Measurements from ENCODE around the gene SETBP1.

The SETBP1 gene

GRCh38 chr18:44916429-44917207 lies 235.9 kb downstream of the SETBP1 start:
- no peak for DNase-seq

GRCh38 chr18:44917216-44918141 lies 236.8 kb downstream of the SETBP1 start:
- no peak for DNase-seq

GRCh38 chr18:44918142-44918476 lies 237.4 kb downstream of the SETBP1 start:
- no peak for DNase-seq

- DNase-seq, result no peak
Measured at GRCh38 chr18:44920441-44920840, 239.8 kb downstream of the SETBP1 start.

- no peak for DNase-seq
Measured at GRCh38 chr18:44921974-44922373, 241.3 kb downstream of the SETBP1 start.

- DNase-seq, result no peak
Measured at GRCh38 chr18:44922968-44923367, 242.3 kb downstream of the SETBP1 start.

- no peak for DNase-seq
Measured at GRCh38 chr18:44924785-44925499, 244.3 kb downstream of the SETBP1 start.

- DNase-seq, result no peak
Measured at GRCh38 chr18:44927127-44927849, 246.6 kb downstream of the SETBP1 start.

GRCh38 chr18:44934901-44935300 lies 254.2 kb downstream of the SETBP1 start:
- DNase-seq, result no peak

GRCh38 chr18:44935455-44935854 lies 254.8 kb downstream of the SETBP1 start:
- DNase-seq, result no peak

- DNase-seq, result no peak
Measured at GRCh38 chr18:44936485-44936884, 255.8 kb downstream of the SETBP1 start.

GRCh38 chr18:44937960-44938719 lies 257.5 kb downstream of the SETBP1 start:
- DNase-seq, result no peak

- no peak for DNase-seq
Measured at GRCh38 chr18:44938720-44939665, 258.3 kb downstream of the SETBP1 start.

- no peak for DNase-seq
Measured at GRCh38 chr18:44941516-44941915, 260.8 kb downstream of the SETBP1 start.

GRCh38 chr18:44942073-44942472 lies 261.4 kb downstream of the SETBP1 start:
- no peak for DNase-seq

- no peak for DNase-seq
Measured at GRCh38 chr18:44943311-44943881, 262.7 kb downstream of the SETBP1 start.

- DNase-seq, result no peak
Measured at GRCh38 chr18:44944461-44944860, 263.8 kb downstream of the SETBP1 start.

GRCh38 chr18:44945888-44946401 lies 265.3 kb downstream of the SETBP1 start:
- no peak for DNase-seq

- DNase-seq, result no peak
Measured at GRCh38 chr18:44946529-44947113, 265.9 kb downstream of the SETBP1 start.

GRCh38 chr18:44949967-44950366 lies 269.3 kb downstream of the SETBP1 start:
- DNase-seq, result no peak
